ENCODE data around the gene SRRM4. TPM values are rescaled to one million over a fixed set of nuclear protein-coding genes. Genes with fewer than 3 reads are reported as not detected.

SRRM4 gene
- total and polyA plus RNA-seq, 2 donors (not counting 1 experiment from before 2014, with no cell fraction given): not detected

DNA sequence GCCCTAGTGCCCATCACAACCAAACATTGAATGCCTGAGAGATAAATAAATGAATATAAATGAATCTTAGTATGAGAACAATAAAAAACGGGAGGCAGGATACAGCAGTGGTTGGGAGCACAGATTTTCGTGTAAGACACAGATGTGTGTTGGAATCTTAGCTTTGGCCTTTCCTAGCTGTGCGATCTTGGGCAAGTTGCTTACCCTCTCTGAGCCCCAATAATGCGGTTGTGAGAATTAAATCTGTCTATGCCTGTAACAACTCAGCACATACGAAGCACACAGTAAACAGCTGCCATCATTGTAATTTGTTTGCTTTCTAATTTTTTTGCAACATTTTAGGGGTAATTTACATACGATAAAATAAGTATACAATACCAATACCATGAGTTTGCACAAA lies 89.8 kb downstream of the SRRM4 start:
- TF ChIP-seq, protein P1, sequence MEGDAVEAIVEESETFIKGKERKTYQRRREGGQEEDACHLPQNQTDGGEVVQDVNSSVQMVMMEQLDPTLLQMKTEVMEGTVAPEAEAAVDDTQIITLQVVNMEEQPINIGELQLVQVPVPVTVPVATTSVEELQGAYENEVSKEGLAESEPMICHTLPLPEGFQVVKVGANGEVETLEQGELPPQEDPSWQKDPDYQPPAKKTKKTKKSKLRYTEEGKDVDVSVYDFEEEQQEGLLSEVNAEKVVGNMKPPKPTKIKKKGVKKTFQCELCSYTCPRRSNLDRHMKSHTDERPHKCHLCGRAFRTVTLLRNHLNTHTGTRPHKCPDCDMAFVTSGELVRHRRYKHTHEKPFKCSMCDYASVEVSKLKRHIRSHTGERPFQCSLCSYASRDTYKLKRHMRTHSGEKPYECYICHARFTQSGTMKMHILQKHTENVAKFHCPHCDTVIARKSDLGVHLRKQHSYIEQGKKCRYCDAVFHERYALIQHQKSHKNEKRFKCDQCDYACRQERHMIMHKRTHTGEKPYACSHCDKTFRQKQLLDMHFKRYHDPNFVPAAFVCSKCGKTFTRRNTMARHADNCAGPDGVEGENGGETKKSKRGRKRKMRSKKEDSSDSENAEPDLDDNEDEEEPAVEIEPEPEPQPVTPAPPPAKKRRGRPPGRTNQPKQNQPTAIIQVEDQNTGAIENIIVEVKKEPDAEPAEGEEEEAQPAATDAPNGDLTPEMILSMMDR (conservative IDR thresholded peaks at IDR 0.05 in 1 of 2, IDR thresholded peaks at IDR 0.05 in 1 of 2; ENCODE audit: low read depth in 1 of 2, low read length in 2 of 2): no peak
- no peak for TF ChIP-seq EZH2 (IDR thresholded peaks at IDR 0.05; ENCODE audit: low read length, missing control alignments)
- Histone ChIP-seq H3K27me3 (ENCODE audit: control insufficient read depth, insufficient read depth, low read length) (no peaks in the 10 kb centered on the region), H3K9ac (ENCODE audit: insufficient read depth, low read length) (no peak overlapping the region), H3K9me3 (ENCODE audit: control insufficient read depth, insufficient read depth, low read depth, low read length) (no peaks in the 10 kb centered on the region), H3K4me2 (ENCODE audit: extremely low read depth, insufficient read depth, low read length) (no peak overlapping the region), H3K4me3 (replicated peaks in 1 of 4; ENCODE audit: control extremely low read depth in 1 of 4, insufficient read depth in 1 of 4, low read depth in 3 of 4, low read length in 4 of 4) (no peak overlapping the region), H4K20me1 (ENCODE audit: control insufficient read depth, extremely low read depth, insufficient read depth, low read length) (no peaks in the 10 kb centered on the region), H2AFZ (ENCODE audit: low read length) (no peak overlapping the region), H3K36me3 (ENCODE audit: control insufficient read depth, insufficient read depth, low read length) (no peaks in the 10 kb centered on the region), H3K27ac (ENCODE audit: insufficient read depth, low read length) (no peak overlapping the region), H3K4me1 (ENCODE audit: control insufficient read depth, extremely low read depth, insufficient read depth, low read length) (no peaks in the 10 kb centered on the region), H3K79me2 (ENCODE audit: control insufficient read depth, insufficient read depth, low read length) (no peaks in the 10 kb centered on the region)
- no peak for DNase-seq (ENCODE audit: low read depth in 2 of 2)

DNA sequence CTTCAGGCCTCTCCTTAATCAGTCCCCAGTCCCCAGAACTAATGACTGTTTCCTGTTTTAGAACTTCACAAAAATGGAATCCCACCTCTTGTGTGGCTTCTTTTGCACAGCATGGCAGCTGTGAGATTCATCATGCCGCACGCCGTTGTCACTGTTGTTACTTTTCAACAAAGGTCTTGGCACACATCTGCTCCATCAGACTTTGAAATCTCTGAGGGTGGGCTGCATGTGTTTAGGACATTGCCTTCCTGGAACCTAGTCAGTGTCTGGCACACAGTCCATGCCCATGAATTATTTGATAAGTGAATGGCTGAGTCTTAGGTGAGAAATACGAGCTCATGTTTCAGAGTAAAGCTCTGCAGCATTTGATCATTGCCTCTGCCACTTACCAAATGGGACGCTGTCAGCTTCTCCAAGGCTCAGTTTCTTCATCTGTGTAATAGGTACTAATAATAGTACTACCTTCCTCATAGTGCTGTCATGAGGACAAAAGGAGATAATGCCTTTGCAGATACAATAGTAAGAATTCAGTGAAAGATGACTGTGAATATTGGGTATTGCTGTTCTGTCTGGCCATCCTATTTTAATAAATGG lies 90.4 kb downstream of the SRRM4 start:
- Histone ChIP-seq H2AFZ (ENCODE audit: low read length) (no peak overlapping the region), H3K79me2 (ENCODE audit: control insufficient read depth, insufficient read depth, low read length) (no peaks in the 10 kb centered on the region), H3K4me2 (ENCODE audit: extremely low read depth, insufficient read depth, low read length) (no peak overlapping the region), H3K4me3 (replicated peaks in 1 of 4; ENCODE audit: control extremely low read depth in 1 of 4, insufficient read depth in 1 of 4, low read depth in 3 of 4, low read length in 4 of 4) (no peak overlapping the region), H3K27me3 (ENCODE audit: control insufficient read depth, insufficient read depth, low read length) (no peaks in the 10 kb centered on the region), H3K36me3 (ENCODE audit: control insufficient read depth, insufficient read depth, low read length) (no peaks in the 10 kb centered on the region), H3K4me1 (ENCODE audit: control insufficient read depth, extremely low read depth, insufficient read depth, low read length) (no peaks in the 10 kb centered on the region), H3K9ac (ENCODE audit: insufficient read depth, low read length) (no peak overlapping the region), H3K9me3 (ENCODE audit: control insufficient read depth, insufficient read depth, low read depth, low read length) (no peaks in the 10 kb centered on the region), H3K27ac (ENCODE audit: insufficient read depth, low read length) (no peak overlapping the region), H4K20me1 (ENCODE audit: control insufficient read depth, extremely low read depth, insufficient read depth, low read length) (no peaks in the 10 kb centered on the region)
- DNase-seq (ENCODE audit: low read depth in 2 of 2): no peak
- TF ChIP-seq, protein P1 (conservative IDR thresholded peaks at IDR 0.05 in 1 of 2, IDR thresholded peaks at IDR 0.05 in 1 of 2; ENCODE audit: low read depth in 1 of 2, low read length in 2 of 2): no peak
- TF ChIP-seq EZH2 (IDR thresholded peaks at IDR 0.05; ENCODE audit: low read length, missing control alignments): no peak

DNA sequence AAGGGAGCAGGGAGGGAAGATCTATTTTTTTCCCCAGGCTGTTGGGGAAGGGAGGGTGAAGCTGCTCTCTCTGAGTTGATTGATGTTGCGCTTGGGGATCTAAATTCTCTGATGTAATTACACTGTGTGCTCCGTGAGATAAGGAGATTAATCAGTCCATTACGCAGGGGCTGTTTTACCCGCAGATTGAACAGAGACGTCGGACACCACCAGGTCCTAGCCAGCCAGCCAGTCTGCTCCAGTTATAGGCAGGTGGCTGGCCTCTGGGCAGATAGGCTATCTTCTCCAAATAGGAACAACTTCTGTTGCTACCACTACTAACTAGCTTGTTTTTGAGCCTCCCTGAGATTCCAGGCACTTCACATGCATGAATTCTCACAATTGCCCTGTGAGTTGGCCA lies 91.1 kb downstream of the SRRM4 start:
- Histone ChIP-seq H3K27me3 (ENCODE audit: control insufficient read depth, insufficient read depth, low read length) (no peaks in the 10 kb centered on the region), H3K36me3 (ENCODE audit: control insufficient read depth, insufficient read depth, low read length) (no peaks in the 10 kb centered on the region), H3K9ac (ENCODE audit: insufficient read depth, low read length) (no peak overlapping the region), H3K4me3 (replicated peaks in 1 of 4; ENCODE audit: control extremely low read depth in 1 of 4, insufficient read depth in 1 of 4, low read depth in 3 of 4, low read length in 4 of 4) (no peak overlapping the region), H4K20me1 (ENCODE audit: control insufficient read depth, extremely low read depth, insufficient read depth, low read length) (no peaks in the 10 kb centered on the region), H3K4me1 (ENCODE audit: control insufficient read depth, extremely low read depth, insufficient read depth, low read length) (no peaks in the 10 kb centered on the region), H3K79me2 (ENCODE audit: control insufficient read depth, insufficient read depth, low read length) (no peaks in the 10 kb centered on the region), H2AFZ (ENCODE audit: low read length) (no peak overlapping the region), H3K27ac (ENCODE audit: insufficient read depth, low read length) (no peak overlapping the region), H3K4me2 (ENCODE audit: extremely low read depth, insufficient read depth, low read length) (no peak overlapping the region), H3K9me3 (ENCODE audit: control insufficient read depth, insufficient read depth, low read depth, low read length) (no peaks in the 10 kb centered on the region)
- TF ChIP-seq, protein P1 (conservative IDR thresholded peaks at IDR 0.05 in 1 of 2, IDR thresholded peaks at IDR 0.05 in 1 of 2; ENCODE audit: low read depth in 1 of 2, low read length in 2 of 2): no peak
- no peak for TF ChIP-seq EZH2 (IDR thresholded peaks at IDR 0.05; ENCODE audit: low read length, missing control alignments)
- DNase-seq (ENCODE audit: low read depth in 2 of 2): no peak
